PC-9 (cell line): ENCODE data around the gene OR10H1. TPM values are rescaled to one million over a fixed set of nuclear protein-coding genes. Genes with fewer than 3 reads are reported as not detected.
"Not testable (repeated sequence)": the region's sequence is repeated elsewhere in the genome, so short reads cannot be mapped to it uniquely, and the experiment has no call there.

ENCODE experiments used
- BruUV-seq: library from RNA; stranded (reverse); fragments of 400-500 nt; replicated peaks from 2 replicates; lab custom pipeline; 2021; lab: Mats Ljungman, UMichigan
- CTCF ChIA-PET: fragments of 300-600 bp; sonication (Branson Sonifier 250); formaldehyde crosslinking; loops from one replicate; lab custom pipeline; 2022; ENCODE audit warnings: antibody characterized with exemption; lab: Charles Lee
- POLR2A ChIA-PET: fragments of 300-600 bp; sonication (Branson Sonifier 250); formaldehyde crosslinking; loops from one replicate; lab custom pipeline; 2022; ENCODE audit warnings: antibody characterized with exemption; ENCODE audit not compliant: unreplicated experiment; lab: Charles Lee
- DNase-seq, 2 experiments: peaks; one replicate each; pipeline versions ENCODE4 v3.0.0 to v3.0.0-alpha.2; 2015 to 2022; ENCODE audit warnings: mixed read lengths in 1 of 2
- H2AFZ ChIP-seq: fragments of 200-600 bp; sonication (generic); 2 replicates; pipeline ENCODE4 v1.8.1; 2017; ENCODE audit warnings: antibody characterized with exemption
- H3F3A ChIP-seq: fragments of 200-600 bp; sonication (generic); 2 replicates; pipeline ENCODE4 v1.8.1; 2017; ENCODE audit warnings: antibody characterized with exemption, mild to moderate bottlenecking, low read depth; ENCODE audit not compliant: insufficient read depth
- H3K27ac ChIP-seq: fragments of 200-600 bp; sonication (generic); 2 replicates; pipeline ENCODE4 v1.6.1; 2016; ENCODE audit warnings: mixed run types
- H3K27me3 ChIP-seq: fragments of 200-600 bp; sonication (generic); 2 replicates; pipeline ENCODE4 v1.6.1; 2016; ENCODE audit warnings: low read depth, mixed run types; ENCODE audit not compliant: insufficient read depth
- H3K36me3 ChIP-seq: fragments of 200-600 bp; sonication (generic); 2 replicates; pipeline ENCODE4 v1.6.1; 2016; ENCODE audit warnings: low read depth, mixed run types
- H3K4me1 ChIP-seq: fragments of 200-600 bp; sonication (generic); replicated peaks from 2 replicates; pipeline ENCODE4 v1.6.1; 2016; ENCODE audit warnings: mixed run types; ENCODE audit not compliant: insufficient read depth
- H3K4me2 ChIP-seq: fragments of 200-600 bp; sonication (generic); 2 replicates; pipeline ENCODE4 v1.6.1; 2017; ENCODE audit warnings: mixed run types
- H3K4me3 ChIP-seq: fragments of 200-600 bp; sonication (generic); 2 replicates; pipeline ENCODE4 v1.6.1; 2016; ENCODE audit warnings: mixed run types
- H3K79me2 ChIP-seq: fragments of 200-600 bp; sonication (generic); 2 replicates; pipeline ENCODE4 v1.6.1; 2017; ENCODE audit warnings: low read depth, mixed run types
- H3K9me2 ChIP-seq: fragments of 200-600 bp; sonication (generic); 2 replicates; pipeline ENCODE4 v1.8.1; 2017; ENCODE audit warnings: mild to moderate bottlenecking; ENCODE audit not compliant: insufficient read depth
- H3K9me3 ChIP-seq: fragments of 200-600 bp; sonication (generic); 2 replicates; pipeline ENCODE4 v1.8.1; 2016; ENCODE audit warnings: low read depth; ENCODE audit not compliant: insufficient read depth
- H4K20me1 ChIP-seq: fragments of 200-600 bp; sonication (generic); 2 replicates; pipeline ENCODE4 v1.8.1; 2017; ENCODE audit not compliant: insufficient read depth
- CTCF ChIP-seq: fragments of 200-600 bp; sonication (generic); conservative IDR thresholded peaks from 2 replicates; pipeline ENCODE4 v1.6.1; 2017; ENCODE audit warnings: mixed run types, antibody characterized with exemption, mild to moderate bottlenecking, moderate library complexity
- EZH2 ChIP-seq: fragments of 200-600 bp; sonication (generic); IDR thresholded peaks from 2 replicates; pipeline ENCODE4 v1.8.0; 2017; ENCODE audit warnings: antibody characterized with exemption, low read depth
- intact Hi-C: fragments of 100-400 bp; cut with micrococcal nuclease; formaldehyde crosslinking; loops from one replicate; pipeline ENCODE4 v1.10.0; 2022; ENCODE audit not compliant: unreplicated experiment
- total RNA-seq: library from RNA; stranded (reverse); gene quantifications from 2 replicates; pipeline ENCODE4 v1.2.3, GENCODE V29; 2021

OR10H1 gene
- total RNA-seq, 1 experiment from 2014 or later, result 0.20 TPM

- Histone ChIP-seq H2AFZ (no peak overlapping the region), H3K4me2 (no peak overlapping the region), H3K27ac (no peak overlapping the region), H3K9me2 (no peaks in the 10 kb centered on the region), H3K4me1 (peaks cover 20% of the 10 kb centered on the region), H4K20me1 (no peaks in the 10 kb centered on the region), H3K79me2 (no peaks in the 10 kb centered on the region), H3K36me3 (no peaks in the 10 kb centered on the region), H3K27me3 (no peaks in the 10 kb centered on the region), H3K9me3 (no peaks in the 10 kb centered on the region), H3K4me3 (no peak overlapping the region), H3F3A (peaks cover 7% of the 10 kb centered on the region; the same call in 1 of the 2 replicates)
- CTCF ChIA-PET, result interaction anchor here (0.7 to 1.0 kb wide), 2 partner anchors 27 to 229 kb away, joined by 3 read pairs; no protein-coding TSS in a partner anchor
- POLR2A ChIA-PET, result interaction anchor here (1.0 kb wide), 1 partner anchor 372 kb away, joined by 5 read pairs; the partner anchor contains the start of gene FAM32A
- peak in 1 of 2 experiments; percentile 57 for DNase-seq
- TF ChIP-seq CTCF, result peak; percentile 79
- TF ChIP-seq EZH2, result no peak
- intact Hi-C loops, result loop anchor here (2.0 to 5.0 kb wide), 2 partner anchors 230 to 371 kb away; no protein-coding TSS in a partner anchor
- no TSS peak for BruUV-seq
These were observed 3.3 kb downstream of the OR10H1 start for GRCh38 chr19:15812060-15812722.

- H3K79me2 ChIP-seq, result no peaks in the 10 kb centered on the region
- ChIA-PET CTCF (interaction anchor here (1.0 kb wide), 1 partner anchor 229 kb away, joined by 3 read pairs; no protein-coding TSS in a partner anchor), POLR2A (interaction anchor here (1.0 kb wide), 1 partner anchor 373 kb away, joined by 5 read pairs; the partner anchor contains the start of gene FAM32A)
- H3K4me2 ChIP-seq, result no peak overlapping the region
- no peak overlapping the region for H3K4me3 ChIP-seq
- no peak overlapping the region for H3K27ac ChIP-seq
- BruUV-seq, result no TSS peak
- no peak overlapping the region for H2AFZ ChIP-seq
- H3F3A ChIP-seq, result peaks cover 7% of the 10 kb centered on the region; the same call in 1 of the 2 replicates
- H3K27me3 ChIP-seq, result no peaks in the 10 kb centered on the region
- H3K9me2 ChIP-seq, result no peaks in the 10 kb centered on the region
- no peaks in the 10 kb centered on the region for H3K9me3 ChIP-seq
- intact Hi-C loops, result loop anchor here (5.0 kb wide), 1 partner anchor 229 kb away; no protein-coding TSS in a partner anchor
- TF ChIP-seq CTCF, result no peak
- TF ChIP-seq EZH2, result no peak
- no peaks in the 10 kb centered on the region for H3K36me3 ChIP-seq
- no peaks in the 10 kb centered on the region for H4K20me1 ChIP-seq
- peaks cover 17% of the 10 kb centered on the region for H3K4me1 ChIP-seq
- no peak for DNase-seq
These were observed 4.0 kb downstream of the OR10H1 start for GRCh38 chr19:15811476-15811875.

- H3K4me2 ChIP-seq, result no peak overlapping the region
These were observed 5.1 kb downstream of the OR10H1 start for GRCh38 chr19:15810335-15810734.

GRCh38 chr19:15794279-15794678 is 21.2 kb downstream of the OR10H1 start:
- BruUV-seq, H4K20me1 ChIP-seq, H3K4me1 ChIP-seq, H3K4me2 ChIP-seq, H3K79me2 ChIP-seq, H3K9me3 ChIP-seq, DNase-seq, H3F3A ChIP-seq, H3K9me2 ChIP-seq, H2AFZ ChIP-seq, POLR2A ChIA-PET, CTCF ChIA-PET, H3K4me3 ChIP-seq, H3K27me3 ChIP-seq, H3K36me3 ChIP-seq, H3K27ac ChIP-seq, intact Hi-C loops: not testable (repeated sequence)

More at GRCh38 chr19:15810335-15810734, 5.1 kb downstream of the OR10H1 start:
- H3K9me2 ChIP-seq, result no peaks in the 10 kb centered on the region
- TF ChIP-seq EZH2, result no peak
- TF ChIP-seq CTCF, result peak; percentile 63
- H3K27ac ChIP-seq, result no peak overlapping the region
- H4K20me1 ChIP-seq, result no peaks in the 10 kb centered on the region
- no TSS peak for BruUV-seq
- POLR2A ChIA-PET, result interaction anchor here (0.6 to 0.7 kb wide), 2 partner anchors 18 to 176 kb away, joined by 3 read pairs; no protein-coding TSS in a partner anchor
- no peaks in the 10 kb centered on the region for H3K36me3 ChIP-seq
- H3K4me1 ChIP-seq, result peaks cover 6% of the 10 kb centered on the region; the same call in 1 of the 2 replicates
- CTCF ChIA-PET, result interaction anchor here (0.5 to 1.2 kb wide), 6 partner anchors 18 to 1217 kb away, joined by 3 to 4 read pairs (median 4); no protein-coding TSS in a partner anchor
- intact Hi-C loops, result loop anchor here (1.0 to 5.0 kb wide), 2 partner anchors 181 to 228 kb away; no protein-coding TSS in a partner anchor
- H3K79me2 ChIP-seq, result no peaks in the 10 kb centered on the region
- H3K4me3 ChIP-seq, result no peak overlapping the region
- H2AFZ ChIP-seq, result no peak overlapping the region
- no peaks in the 10 kb centered on the region for H3K27me3 ChIP-seq
- peaks cover 7% of the 10 kb centered on the region; the same call in 1 of the 2 replicates for H3F3A ChIP-seq
- no peaks in the 10 kb centered on the region for H3K9me3 ChIP-seq
- DNase-seq, result peak; percentile 37 to 63
